CD4-positive, alpha-beta T cell treated with Interferon alpha-2 for 1 hour (primary cell): ENCODE data around the gene VEZF1.
A peak's percentile ranks its signal among the peaks of the same experiment; 100 is the strongest.
"Not testable (repeated sequence)": the region's sequence is repeated elsewhere in the genome, so short reads cannot be mapped to it uniquely, and the experiment has no call there.

Experiments
- DNase-seq, 2 donors: peaks; one replicate each; pipeline ENCODE4 v3.0.0-alpha.2; 2020 to 2022

Gene VEZF1

DNA sequence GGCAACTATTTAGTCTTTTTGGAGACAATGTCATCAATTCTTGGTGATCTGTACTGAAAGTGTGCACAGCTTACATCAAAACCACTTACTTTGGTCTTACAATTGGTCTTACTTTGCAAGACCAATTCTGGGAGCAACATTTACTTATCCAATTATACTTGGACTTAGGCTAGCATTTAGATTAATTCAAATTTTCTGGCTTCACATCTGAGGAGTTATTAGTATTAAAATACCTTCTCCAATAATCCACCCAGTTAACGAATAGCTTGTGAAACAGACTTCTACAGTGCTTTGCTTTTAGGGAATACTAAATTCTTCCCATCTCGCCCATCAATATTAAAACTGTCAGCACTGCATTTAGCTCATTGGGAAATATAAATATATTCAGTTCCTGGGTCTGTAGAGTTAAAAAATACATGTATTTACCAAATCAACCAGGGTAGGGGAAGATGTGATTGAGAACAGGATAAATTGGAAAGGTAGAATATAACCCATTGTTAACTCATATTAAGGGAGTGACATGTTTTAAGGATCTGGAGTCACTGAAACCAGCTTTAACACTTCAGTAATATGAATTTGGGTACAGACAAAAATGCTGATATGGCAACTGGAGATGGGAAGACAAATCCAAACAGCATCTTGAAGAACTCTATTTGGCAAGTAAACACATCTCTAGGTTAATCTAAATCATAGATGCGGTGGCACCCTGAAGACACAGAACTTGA is 9.2 kb upstream of the VEZF1 start:
- no peak for DNase-seq

DNA sequence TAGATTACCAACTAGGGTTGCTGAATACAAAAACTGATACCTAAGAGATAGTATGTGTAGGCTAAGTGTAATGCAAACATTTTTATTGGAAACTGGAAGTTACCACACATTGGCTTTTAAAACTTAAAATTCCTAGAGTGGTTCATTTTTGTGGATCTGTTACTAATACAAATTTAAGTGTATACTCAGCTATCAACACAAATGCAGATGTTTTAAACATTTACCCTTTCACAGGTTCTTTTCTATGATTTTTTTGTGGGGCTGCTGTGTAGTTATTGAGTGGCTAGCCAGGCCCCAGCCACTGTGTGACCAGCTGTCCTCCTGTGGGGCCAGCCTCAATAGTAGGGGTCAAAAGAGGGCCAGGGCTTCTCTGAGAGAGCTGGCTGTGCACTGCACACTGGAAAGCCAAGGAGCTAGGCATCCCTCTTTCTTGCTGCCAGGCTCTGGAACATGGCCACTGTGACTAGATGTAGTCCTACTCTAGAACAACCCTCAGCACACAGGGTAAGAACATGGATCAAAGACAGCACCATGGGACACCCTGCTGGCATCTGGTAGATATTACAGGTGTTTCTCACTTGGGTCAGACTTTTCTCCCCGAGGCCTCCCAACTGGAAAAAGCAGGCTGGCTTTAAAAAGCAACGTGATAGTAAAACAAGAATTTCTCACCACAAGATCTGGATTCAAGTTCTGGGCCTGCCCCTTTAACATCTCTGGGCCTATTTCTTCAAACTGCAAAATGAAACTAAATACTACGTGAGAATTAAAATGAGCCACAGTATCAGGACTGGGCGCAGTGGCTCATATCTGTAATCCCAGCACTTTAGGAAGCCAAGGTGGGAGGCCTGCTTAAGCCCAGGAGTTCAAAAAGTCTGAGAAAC is 7.3 kb upstream of the VEZF1 start:
- DNase-seq, result peak; percentile 64 to 76

DNA sequence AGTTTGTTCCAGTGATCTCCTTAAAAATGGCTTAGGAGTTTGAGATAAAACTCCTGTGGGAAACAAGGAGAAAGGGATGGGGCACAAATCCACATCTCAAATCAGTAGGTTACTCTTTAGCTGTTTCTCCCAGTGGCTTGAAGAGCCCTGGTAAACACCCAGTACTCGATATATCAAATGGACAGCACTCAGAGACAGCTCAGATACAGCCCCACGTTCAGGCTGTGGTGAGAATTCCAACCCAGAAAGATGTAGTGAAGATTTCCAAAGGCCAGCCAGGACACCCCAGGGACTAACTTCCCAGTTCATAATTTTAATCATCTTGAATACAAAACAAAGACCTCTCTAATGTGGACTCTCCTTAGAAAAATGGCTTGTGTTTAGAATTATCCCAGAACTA is 6.4 kb upstream of the VEZF1 start:
- no peak for DNase-seq

DNA sequence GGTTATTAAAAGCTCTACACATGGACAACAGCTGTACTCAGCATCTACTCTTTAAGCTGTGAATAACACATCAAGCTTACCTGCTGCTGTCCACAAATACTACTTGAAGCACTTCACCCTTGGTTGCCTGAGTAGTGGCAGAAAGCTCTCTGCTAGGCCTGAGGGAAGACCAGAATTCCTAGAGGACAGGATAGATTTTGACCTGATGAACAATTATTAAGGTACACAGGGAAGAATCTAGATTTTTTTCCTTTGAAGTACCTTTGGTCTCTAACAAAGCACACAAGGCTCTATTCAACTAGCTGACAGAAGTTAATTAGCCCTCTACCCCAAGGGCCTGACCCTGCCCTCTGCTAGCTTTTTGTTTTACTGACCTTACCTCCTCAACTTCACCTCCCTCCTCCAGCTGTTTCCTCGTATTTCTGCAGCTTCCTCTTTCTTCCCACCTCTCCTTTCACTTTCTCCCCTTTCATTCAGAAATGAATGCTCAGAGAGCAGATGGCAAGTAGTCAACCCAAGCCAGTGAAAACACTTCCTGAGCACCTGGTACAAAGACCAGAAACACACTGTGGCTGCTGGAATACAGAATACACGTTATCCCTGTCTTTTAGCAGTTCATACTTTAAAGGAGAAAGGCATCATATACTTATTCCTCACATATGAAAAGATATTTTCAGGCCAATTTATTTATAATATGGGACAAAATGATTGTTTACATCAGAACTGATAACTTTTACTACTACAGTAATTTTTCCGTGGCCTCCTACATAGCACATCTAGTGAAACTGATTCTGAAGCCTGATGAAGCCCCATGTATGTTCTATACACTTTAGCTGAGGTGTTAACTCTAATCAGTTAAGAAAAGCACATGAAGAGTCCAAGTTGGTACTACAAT is 5.7 kb upstream of the VEZF1 start:
- no peak for DNase-seq

DNA sequence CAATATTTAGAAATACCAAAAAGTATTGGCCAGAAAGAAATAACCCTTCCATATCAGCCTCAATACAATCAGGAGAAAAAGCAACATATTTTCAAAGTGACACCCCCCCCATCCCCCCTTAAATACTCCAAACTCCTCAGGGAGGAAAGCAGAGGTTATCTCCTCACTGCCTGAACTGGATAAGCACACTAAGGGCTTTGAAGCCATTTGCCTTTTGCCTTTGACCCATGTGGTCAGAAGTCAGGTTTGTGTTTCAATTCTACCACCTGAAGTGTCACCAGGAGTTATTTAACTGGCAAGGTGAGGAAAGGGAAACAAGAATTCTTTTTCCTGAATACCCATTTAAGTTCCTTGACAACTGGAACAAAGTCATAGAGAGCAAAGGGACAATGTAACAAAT is 3.5 kb upstream of the VEZF1 start:
- DNase-seq, result no peak

DNA sequence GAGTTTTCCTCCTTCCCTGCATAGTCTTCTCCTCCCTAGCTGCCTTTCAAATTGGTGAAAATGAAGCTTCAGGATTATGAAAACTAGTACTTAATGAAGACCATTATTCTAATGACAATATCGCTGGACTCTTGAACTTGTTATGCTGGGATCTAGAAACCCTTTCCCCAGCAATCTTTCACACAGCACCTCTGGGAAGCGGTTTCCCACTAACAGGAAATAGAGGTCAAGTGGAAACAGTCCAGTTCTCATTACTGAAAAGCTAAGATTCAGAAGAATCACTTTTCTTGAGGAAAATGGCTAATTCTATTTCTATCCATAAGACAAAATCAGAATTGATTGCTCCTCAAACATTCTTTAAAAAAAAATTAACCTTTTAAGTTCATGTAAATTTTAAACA is 2.0 kb upstream of the VEZF1 start:
- DNase-seq, result no peak

DNA sequence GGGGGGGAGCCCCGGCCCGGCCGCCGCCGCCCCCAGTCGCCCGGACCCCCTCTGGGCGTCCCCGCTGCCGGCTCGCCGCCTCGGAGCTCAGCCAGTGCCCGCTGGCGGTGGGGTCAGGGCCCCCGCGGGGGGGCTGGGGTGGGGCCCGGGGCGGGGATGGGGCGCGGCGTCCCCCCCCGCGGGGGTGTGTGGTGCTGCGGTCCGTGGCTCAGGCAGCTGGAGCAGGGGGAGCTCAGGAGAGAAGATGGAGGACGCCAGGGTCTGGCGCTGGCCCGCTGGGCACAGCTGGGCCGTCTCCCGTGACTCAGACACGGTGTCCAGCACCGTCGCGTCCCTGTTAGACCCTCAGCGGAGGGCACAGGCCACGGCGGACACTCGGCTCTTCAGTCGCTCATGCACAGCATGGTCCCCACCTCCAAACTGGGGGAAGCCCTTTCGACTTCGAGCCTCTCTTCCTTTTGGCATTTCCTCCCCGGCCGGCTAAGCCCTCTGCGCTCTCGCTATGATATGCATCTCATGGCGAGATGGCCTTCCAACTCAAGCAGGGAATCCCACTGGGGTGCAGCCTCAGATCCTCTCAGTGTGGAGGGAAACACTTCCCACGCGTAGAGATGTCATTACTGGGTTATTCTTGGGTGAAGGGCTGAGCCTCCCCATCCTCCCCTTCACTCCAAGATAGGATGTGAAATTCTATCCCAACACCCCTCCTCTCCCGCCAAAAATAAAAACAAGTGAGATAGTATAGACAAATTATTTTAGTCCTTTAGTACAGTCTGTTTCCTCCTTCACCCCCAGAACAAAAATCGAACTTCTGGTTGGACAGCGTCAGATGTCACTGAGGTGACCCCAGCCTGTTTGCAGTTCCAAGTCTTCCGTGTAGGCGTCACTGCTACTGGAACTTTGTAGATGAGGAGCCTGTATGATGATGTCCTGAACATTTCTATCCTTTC is 522 bp upstream of the VEZF1 start:
- peak in 1 of 2 donors; percentile 63 for DNase-seq

DNA sequence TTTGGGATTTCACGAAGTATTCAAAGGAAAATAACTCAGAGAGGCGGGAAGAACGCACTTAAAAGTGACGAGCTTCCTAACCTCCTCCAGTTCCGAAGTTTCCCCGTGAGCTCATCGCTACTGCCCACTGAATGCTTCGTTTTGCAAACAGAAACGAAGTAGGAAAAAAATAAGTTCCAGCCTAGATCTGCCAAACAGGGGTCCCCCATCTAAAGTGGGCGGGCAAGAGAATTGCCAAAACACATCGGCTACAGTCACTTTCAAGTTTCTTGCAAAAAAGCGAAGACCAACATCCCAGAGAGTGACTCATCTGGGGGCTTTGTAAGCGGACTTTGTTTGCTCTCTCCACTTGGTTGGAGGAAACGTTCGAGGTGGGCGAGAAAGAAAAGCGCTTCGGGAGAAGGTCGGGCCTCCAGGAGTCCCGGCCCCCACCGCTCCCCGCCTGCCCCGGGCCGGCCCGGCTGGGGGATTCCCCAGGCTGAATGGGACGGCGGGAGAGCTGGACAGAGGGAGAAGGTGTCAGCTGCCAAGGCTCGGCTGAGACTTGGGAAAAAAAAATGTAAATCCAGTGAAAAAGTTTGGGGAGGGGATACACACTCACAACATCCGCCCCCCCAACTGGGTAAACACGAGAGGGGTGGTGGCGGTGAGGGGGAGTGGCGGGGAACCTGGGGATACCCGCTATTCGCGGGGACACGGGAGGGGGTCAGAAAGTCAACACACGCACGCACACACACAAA is 1.0 kb downstream of the VEZF1 start:
- DNase-seq, result peak in 1 of 2 donors; percentile 50

DNA sequence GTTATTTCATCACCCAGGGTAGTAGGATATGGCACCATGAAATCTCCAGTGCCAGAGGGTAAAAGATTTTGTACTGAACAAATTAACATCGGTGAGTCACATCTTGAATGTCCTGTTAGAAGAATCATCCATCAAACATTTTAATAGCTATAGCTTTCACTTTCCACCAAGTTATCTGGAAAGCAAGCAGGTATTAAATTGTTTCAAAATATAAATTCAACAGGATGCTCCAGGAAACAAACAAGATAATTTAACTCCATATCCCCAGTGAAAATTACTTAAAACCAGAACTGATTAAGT is 2.4 kb downstream of the VEZF1 start:
- DNase-seq, result no peak

DNA sequence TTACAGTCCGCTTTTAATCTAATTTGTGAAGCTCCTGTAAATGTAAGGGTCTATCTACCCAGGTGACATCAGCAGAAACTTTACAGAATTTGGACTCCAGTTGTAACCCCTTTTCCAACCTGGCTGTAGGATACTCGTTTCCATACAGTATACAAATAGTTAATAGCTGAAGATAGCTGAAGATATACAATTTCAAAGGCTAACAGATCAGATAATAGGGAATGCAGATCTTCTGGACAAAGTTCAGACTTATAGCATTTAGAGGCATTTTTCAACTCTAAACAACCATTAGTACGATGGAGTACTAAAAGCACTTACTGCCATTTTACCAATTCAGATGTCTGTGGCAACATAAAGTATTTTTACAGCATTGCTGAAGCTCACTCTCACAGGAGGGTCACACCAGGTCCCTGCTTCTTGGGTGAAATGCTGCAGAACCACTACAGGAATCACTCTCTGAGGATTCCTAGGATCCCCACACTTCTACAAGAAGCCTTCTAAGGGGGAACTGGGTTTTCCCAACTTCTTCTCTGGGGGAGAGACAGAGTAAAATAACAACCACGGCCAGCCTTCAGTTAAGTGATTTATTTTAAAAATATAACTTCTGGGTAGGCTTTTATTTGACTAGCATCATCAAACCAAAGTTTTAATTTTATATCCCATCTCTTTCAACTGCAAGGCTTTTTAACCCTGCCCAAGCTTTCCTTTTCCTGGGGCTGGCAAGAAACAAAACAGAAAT is 2.9 kb downstream of the VEZF1 start:
- no peak for DNase-seq

DNA sequence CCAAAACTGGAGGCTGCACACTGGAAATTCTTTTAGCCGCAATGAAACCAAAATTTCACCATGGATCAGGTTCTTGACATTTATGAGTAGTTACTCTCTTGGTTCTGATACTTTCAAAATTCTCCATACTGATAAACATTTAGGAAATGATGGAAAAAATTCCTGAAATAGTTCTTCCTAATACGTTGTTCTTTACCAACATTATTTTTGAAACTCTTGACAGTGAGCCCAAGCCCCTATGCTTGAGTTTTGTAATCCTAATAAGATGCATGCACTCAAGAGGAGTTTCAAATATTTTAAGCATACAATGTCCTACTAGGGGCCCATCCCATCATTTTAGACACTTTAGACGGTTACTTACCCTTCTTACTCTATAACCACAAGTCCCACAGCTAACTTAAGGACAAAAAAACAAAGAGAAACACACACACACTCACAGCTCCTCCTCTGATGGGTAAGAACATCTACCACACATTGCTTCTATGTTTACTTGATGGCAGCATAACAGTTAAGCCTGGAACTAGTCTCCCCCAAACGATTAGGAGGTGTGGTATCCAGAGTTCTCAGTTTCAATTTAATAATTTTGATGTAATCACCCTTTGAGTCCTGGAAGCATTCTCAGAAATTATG is 3.7 kb downstream of the VEZF1 start:
- DNase-seq, result no peak

DNA sequence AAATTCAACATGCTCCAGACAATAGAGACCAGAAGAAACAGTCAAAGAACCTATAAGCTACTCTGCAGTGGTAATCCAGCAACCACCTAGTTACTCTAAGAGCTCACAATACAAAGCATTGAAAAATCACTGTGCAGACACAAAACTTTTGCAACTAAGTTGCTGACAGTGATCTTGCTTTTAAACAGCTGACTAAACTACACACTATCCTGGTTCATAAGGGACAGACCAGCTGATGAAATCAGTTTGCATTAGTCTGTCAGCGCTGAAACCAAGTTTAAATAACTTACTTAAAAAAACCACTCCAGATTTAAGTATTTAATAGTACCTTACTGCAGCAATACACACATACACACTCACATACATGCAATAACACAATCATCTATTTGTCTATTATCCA is 4.6 kb downstream of the VEZF1 start:
- no peak for DNase-seq

DNA sequence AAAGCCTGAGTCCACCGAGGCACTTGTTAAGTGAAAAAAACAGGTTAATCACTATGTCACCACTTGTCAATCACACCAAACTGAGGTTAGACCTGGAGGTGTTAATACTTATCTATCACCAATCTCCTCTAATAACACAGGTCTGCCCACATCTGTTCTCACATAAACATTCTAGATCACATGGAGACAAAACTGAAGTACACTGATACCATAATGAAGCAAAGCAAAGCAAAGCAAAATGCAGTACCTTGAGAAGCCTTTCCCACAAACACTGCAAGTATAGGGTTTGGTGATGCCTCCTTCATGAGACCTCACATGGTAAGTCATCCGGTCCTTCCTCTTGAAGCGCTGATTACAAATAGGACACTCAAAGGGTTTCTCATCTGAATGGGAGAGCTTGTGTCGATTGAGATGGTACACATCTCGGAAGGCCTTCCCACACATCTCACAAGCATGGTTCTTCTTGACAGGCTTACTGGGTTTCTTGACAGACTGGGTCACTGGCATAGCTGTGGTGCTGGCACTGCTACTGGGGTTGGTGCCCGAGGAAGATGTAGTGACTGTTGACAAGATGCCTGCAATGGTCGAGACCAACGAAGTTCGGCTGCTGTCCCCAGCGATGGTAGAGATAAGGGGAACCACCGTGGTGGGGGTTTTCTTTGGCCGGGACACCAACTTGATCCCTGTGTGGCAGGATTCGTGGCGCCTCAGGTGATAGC is 5.4 kb downstream of the VEZF1 start:
- peak in 1 of 2 donors; percentile 42 for DNase-seq

DNA sequence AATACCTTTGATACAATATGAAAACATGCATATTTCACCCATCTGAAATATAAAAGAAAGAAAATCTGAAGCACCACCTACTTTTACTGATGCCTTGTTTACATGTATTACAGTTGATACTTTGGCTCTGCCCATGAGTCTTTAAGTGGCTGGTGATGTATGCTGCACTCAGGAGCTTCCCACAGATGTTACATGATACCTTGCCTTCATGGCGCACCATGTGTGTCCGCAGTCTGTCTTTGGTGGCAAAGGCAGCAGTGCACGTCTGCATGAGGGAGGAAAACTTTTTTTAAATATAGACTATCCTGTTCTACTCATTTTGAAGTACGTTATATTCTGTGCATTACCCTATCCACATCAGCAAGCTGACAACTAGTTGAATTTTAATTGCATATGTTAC is 7.5 kb downstream of the VEZF1 start:
- DNase-seq, result no peak

DNA sequence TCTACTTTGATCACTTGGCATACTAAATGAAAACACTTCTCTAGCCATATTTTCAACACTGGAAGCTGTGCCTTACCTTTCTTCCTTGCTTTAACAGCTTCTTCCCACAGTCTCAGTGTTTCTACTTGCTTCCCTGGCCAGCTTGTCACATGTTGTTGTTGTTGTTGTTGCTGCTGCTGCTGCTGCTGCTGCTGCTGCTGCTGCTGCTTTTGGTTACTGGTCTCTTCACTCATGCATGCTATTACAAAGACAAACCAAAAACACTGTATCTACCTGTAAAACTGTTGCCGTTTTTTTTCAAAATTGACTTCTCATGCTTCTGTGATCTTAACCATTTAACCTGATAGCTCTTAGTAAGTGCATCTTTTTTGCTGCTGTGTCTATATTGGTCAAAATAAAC is 9.0 kb downstream of the VEZF1 start:
- DNase-seq, result no peak

DNA sequence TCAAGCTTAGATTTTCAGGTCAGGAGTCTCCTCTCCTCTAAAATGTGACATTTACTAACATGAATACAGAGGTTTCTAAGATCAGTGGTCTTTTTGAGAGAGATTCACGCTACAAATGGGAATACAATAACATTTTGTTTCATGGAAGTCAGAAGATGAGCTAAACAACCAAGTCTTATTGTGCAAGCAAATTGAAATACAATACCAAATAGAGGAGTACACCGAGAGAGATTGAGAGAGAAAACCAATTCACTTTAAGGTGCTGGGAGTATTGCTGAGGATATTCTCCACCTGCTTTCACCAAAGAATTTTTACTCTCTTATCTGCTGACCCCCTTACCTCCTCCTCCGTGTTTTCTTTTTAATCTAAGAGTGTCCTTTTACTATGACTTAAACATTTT is 11.5 kb downstream of the VEZF1 start:
- no peak for DNase-seq

DNA sequence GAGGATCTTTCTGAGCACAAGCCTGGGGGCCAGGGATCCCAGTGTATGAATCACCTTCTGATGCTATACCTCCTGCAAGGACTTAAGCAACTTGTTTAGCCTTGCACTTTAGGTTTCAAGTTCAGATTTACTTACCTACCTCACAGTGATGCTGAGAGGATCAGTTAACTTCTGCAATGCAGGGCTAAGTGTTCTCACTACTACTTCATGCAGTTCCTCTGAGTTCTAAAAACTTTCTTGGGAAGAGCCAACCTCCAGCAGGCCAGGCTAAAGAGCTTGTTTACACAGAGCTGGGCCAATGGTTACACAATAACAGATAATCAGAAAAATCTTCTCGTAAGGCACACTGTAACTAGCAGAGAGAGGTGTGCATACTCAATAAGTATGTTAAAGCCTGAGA is 13.0 kb downstream of the VEZF1 start:
- no peak for DNase-seq

DNA sequence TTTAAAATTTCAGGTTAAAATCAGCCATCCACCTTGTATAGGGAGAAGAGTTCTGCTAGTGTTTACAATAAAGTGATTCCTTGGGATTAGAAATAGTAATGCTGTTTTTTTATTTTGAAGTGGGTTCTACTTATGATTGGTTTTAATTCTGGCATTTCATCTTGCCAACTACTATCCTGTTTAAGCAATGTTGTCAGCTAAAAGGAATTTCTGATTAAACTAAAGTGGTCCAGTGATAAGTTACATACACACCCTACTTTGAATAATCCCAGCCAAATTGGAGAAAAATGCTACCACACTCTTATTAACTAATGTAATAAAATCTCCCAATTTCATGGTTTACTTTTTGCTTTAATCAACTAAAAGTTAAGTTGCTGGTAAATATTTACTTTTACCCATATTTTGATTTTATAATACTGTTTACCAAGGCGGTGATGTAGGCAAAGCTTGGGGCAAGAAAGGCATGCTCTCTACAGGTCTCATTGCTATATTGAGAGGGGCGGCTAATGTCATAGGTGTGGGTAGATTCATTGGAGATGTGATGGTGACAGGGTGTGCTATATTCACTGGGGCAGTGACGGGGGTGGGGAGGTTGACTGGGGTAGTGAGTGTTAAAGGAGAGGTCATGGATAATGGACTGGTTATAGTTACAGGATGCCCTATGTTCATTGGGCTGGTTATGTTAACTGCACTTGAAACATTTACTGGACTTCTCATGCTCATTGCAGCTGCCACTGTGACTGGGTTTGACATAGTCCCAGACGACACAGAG is 13.8 kb downstream of the VEZF1 start:
- not testable (repeated sequence) for DNase-seq

DNA sequence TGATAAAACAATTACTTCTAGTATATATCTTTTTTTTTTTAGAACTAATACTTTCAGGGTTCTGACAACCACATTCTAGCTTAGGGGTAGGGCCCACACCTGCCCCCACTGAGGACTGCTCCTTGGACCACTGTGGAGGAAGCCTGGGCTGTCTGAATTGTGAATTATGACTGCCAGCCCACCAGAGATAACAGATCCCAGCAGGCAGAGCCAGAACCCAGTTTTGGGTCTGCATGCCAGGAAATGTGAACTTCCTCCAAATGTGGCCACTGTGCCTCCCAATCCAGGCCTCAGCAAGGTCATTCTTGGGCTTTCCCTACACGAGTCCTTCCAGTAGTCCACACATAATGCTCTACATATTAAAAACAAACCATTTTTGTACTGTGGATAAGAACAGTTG is 15.9 kb downstream of the VEZF1 start:
- DNase-seq, result no peak
